ENCODE data around the gene RIC1. TPM values are rescaled to one million over a fixed set of nuclear protein-coding genes. Genes with fewer than 3 reads are reported as not detected.

The RIC1 gene
- total and polyA plus RNA-seq, 2 of the 8 experiments (the other 6 are each of a cell fraction or from before 2014, with no cell fraction given) = 10.7 to 24.5 TPM

- TF ChIP-seq SUZ12 (IDR thresholded peaks at IDR 0.05; ENCODE audit: low read length) (no peak), GTF2F1 (IDR thresholded peaks at IDR 0.05; ENCODE audit: borderline replicate concordance, low read depth, low read length) (no peak), CTBP2 (IDR thresholded peaks at IDR 0.05; ENCODE audit: borderline replicate concordance, insufficient read depth, insufficient read length, low read length) (no peak)
Measured at GRCh38 chr9:5767968-5768932, 139.3 kb downstream of the RIC1 start (continued).
